ENCODE data around the gene PRKACG. TPM values are rescaled to one million over a fixed set of nuclear protein-coding genes. Genes with fewer than 3 reads are reported as not detected.
A peak's percentile ranks its signal among the peaks of the same experiment; 100 is the strongest.
"Not testable (repeated sequence)": the region's sequence is repeated elsewhere in the genome, so short reads cannot be mapped to it uniquely, and the experiment has no call there.

The PRKACG gene
- total RNA-seq, 1 donor from 2014 or later: not detected

DNA sequence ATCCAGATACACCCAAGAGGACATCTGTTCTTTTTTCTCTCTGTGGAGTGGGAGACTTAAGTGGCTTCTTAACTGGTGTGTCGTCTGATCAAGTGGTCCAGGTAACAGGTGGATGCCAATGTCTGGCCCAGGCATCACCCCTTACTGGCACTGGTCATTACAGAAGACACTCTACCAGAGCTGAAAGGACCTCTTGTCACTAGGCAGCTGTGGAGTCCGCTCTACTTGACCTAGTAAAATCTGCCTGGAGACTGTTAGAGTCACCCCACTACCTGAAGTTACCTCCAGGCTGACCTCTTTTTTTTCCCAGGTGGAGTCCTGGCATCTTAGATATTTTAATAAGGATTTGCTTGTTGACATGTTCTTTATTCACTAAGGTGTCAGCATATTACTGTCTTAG lies 44.2 kb upstream of the PRKACG start:
- Histone ChIP-seq H3K9ac (ENCODE audit: low read length) (no peak overlapping the region), H3K9me3 (ENCODE audit: insufficient read depth, low read depth, low read length) (no peaks in the 10 kb centered on the region), H3K4me3 (ENCODE audit: insufficient read depth, low read depth, low read length) (no peak overlapping the region), H3K27me3 (ENCODE audit: insufficient read depth, low read length) (no peaks in the 10 kb centered on the region), H3K79me2 (ENCODE audit: insufficient read depth, low read length) (no peaks in the 10 kb centered on the region), H3K36me3 (ENCODE audit: insufficient read depth, low read length) (no peaks in the 10 kb centered on the region), H3K4me1 (ENCODE audit: insufficient read depth, low read length) (no peaks in the 10 kb centered on the region), H4K20me1 (ENCODE audit: insufficient read depth, low read length) (no peaks in the 10 kb centered on the region), H3K4me2 (ENCODE audit: low read length) (no peak overlapping the region), H2AFZ (ENCODE audit: low read depth, low read length) (no peak overlapping the region), H3K27ac (ENCODE audit: low read depth, low read length) (no peak overlapping the region)
- DNase-seq (ENCODE audit: low read depth) (no peak), FAIRE-seq (no peak)
- TF ChIP-seq, protein P1, sequence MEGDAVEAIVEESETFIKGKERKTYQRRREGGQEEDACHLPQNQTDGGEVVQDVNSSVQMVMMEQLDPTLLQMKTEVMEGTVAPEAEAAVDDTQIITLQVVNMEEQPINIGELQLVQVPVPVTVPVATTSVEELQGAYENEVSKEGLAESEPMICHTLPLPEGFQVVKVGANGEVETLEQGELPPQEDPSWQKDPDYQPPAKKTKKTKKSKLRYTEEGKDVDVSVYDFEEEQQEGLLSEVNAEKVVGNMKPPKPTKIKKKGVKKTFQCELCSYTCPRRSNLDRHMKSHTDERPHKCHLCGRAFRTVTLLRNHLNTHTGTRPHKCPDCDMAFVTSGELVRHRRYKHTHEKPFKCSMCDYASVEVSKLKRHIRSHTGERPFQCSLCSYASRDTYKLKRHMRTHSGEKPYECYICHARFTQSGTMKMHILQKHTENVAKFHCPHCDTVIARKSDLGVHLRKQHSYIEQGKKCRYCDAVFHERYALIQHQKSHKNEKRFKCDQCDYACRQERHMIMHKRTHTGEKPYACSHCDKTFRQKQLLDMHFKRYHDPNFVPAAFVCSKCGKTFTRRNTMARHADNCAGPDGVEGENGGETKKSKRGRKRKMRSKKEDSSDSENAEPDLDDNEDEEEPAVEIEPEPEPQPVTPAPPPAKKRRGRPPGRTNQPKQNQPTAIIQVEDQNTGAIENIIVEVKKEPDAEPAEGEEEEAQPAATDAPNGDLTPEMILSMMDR (IDR thresholded peaks at IDR 0.05; ENCODE audit: insufficient read depth, low read depth, low read length): no peak
- no peak for TF ChIP-seq EZH2 (IDR thresholded peaks at IDR 0.05; ENCODE audit: insufficient read depth, low read length)
- Mint-ChIP-seq H3K4me3 (ENCODE audit: unreplicated experiment) (no peak overlapping the region), H3K9me3 (ENCODE audit: unreplicated experiment) (no peaks in the 10 kb centered on the region), H3K36me3 (ENCODE audit: low read depth, unreplicated experiment) (peaks cover 11% of the 10 kb centered on the region), H3K27ac (ENCODE audit: unreplicated experiment) (no peak overlapping the region), H3K4me1 (ENCODE audit: low read depth, unreplicated experiment) (peaks cover 2% of the 10 kb centered on the region), H3K27me3 (ENCODE audit: low read depth, unreplicated experiment) (no peaks in the 10 kb centered on the region)

- H3K27me3 ChIP-seq (ENCODE audit: insufficient read depth, low read length): no peaks in the 10 kb centered on the region
- H3K27ac ChIP-seq (ENCODE audit: low read depth, low read length): no peak overlapping the region
- no peak overlapping the region for H3K9ac ChIP-seq (ENCODE audit: low read length)
- Mint-ChIP-seq H3K27ac (ENCODE audit: unreplicated experiment) (no peak overlapping the region), H3K9me3 (ENCODE audit: unreplicated experiment) (no peaks in the 10 kb centered on the region), H3K4me1 (ENCODE audit: low read depth, unreplicated experiment) (peaks cover 2% of the 10 kb centered on the region), H3K27me3 (ENCODE audit: low read depth, unreplicated experiment) (no peaks in the 10 kb centered on the region), H3K4me3 (ENCODE audit: unreplicated experiment) (no peak overlapping the region), H3K36me3 (ENCODE audit: low read depth, unreplicated experiment) (peaks cover 11% of the 10 kb centered on the region)
- FAIRE-seq: no peak
- peak; percentile 33 for DNase-seq (ENCODE audit: low read depth)
- H3K79me2 ChIP-seq (ENCODE audit: insufficient read depth, low read length): no peaks in the 10 kb centered on the region
- no peak overlapping the region for H3K4me2 ChIP-seq (ENCODE audit: low read length)
- no peaks in the 10 kb centered on the region for H3K9me3 ChIP-seq (ENCODE audit: insufficient read depth, low read depth, low read length)
- no peak for TF ChIP-seq EZH2 (IDR thresholded peaks at IDR 0.05; ENCODE audit: insufficient read depth, low read length)
- H3K4me1 ChIP-seq (ENCODE audit: insufficient read depth, low read length): no peaks in the 10 kb centered on the region
- no peaks in the 10 kb centered on the region for H4K20me1 ChIP-seq (ENCODE audit: insufficient read depth, low read length)
- no peak overlapping the region for H2AFZ ChIP-seq (ENCODE audit: low read depth, low read length)
- no peak overlapping the region for H3K4me3 ChIP-seq (ENCODE audit: insufficient read depth, low read depth, low read length)
- no peaks in the 10 kb centered on the region for H3K36me3 ChIP-seq (ENCODE audit: insufficient read depth, low read length)
Measured at GRCh38 chr9:69056191-69056815, 42.4 kb upstream of the PRKACG start.

- Histone ChIP-seq H3K4me1 (ENCODE audit: insufficient read depth, low read length) (no peaks in the 10 kb centered on the region), H3K36me3 (ENCODE audit: insufficient read depth, low read length) (peaks cover 1% of the 10 kb centered on the region), H3K27ac (ENCODE audit: low read depth, low read length) (no peak overlapping the region), H4K20me1 (ENCODE audit: insufficient read depth, low read length) (no peaks in the 10 kb centered on the region), H3K9me3 (ENCODE audit: insufficient read depth, low read depth, low read length) (no peaks in the 10 kb centered on the region), H3K79me2 (ENCODE audit: insufficient read depth, low read length) (no peaks in the 10 kb centered on the region), H3K4me2 (ENCODE audit: low read length) (no peak overlapping the region), H3K4me3 (ENCODE audit: insufficient read depth, low read depth, low read length) (no peak overlapping the region), H2AFZ (ENCODE audit: low read depth, low read length) (no peak overlapping the region), H3K27me3 (ENCODE audit: insufficient read depth, low read length) (no peaks in the 10 kb centered on the region), H3K9ac (ENCODE audit: low read length) (no peak overlapping the region)
- H3K4me3 Mint-ChIP-seq (ENCODE audit: unreplicated experiment): no peak overlapping the region
- TF ChIP-seq EZH2 (IDR thresholded peaks at IDR 0.05; ENCODE audit: insufficient read depth, low read length): no peak
- TF ChIP-seq, protein P1 (IDR thresholded peaks at IDR 0.05; ENCODE audit: insufficient read depth, low read depth, low read length): no peak
- DNase-seq (ENCODE audit: low read depth) (no peak), FAIRE-seq (no peak)
- no peaks in the 10 kb centered on the region for H3K9me3 Mint-ChIP-seq (ENCODE audit: unreplicated experiment)
- no peaks in the 10 kb centered on the region for H3K27me3 Mint-ChIP-seq (ENCODE audit: low read depth, unreplicated experiment)
- peaks cover 10% of the 10 kb centered on the region for H3K36me3 Mint-ChIP-seq (ENCODE audit: low read depth, unreplicated experiment)
- H3K4me1 Mint-ChIP-seq (ENCODE audit: low read depth, unreplicated experiment): peaks cover 2% of the 10 kb centered on the region
- no peak overlapping the region for H3K27ac Mint-ChIP-seq (ENCODE audit: unreplicated experiment)
Measured at GRCh38 chr9:69054989-69055388, 41.1 kb upstream of the PRKACG start.

- not testable (repeated sequence) for H3K4me1 ChIP-seq (ENCODE audit: insufficient read depth, low read length); H3K27ac ChIP-seq (ENCODE audit: low read depth, low read length); H3K4me3 Mint-ChIP-seq (ENCODE audit: unreplicated experiment); H3K4me1 Mint-ChIP-seq (ENCODE audit: low read depth, unreplicated experiment); H3K9ac ChIP-seq (ENCODE audit: low read length); DNase-seq (ENCODE audit: low read depth); H3K27me3 ChIP-seq (ENCODE audit: insufficient read depth, low read length); H3K79me2 ChIP-seq (ENCODE audit: insufficient read depth, low read length); H4K20me1 ChIP-seq (ENCODE audit: insufficient read depth, low read length); H3K27me3 Mint-ChIP-seq (ENCODE audit: low read depth, unreplicated experiment); H3K36me3 Mint-ChIP-seq (ENCODE audit: low read depth, unreplicated experiment); H3K4me2 ChIP-seq (ENCODE audit: low read length); FAIRE-seq; H3K9me3 Mint-ChIP-seq (ENCODE audit: unreplicated experiment); H3K27ac Mint-ChIP-seq (ENCODE audit: unreplicated experiment); H2AFZ ChIP-seq (ENCODE audit: low read depth, low read length); H3K9me3 ChIP-seq (ENCODE audit: insufficient read depth, low read depth, low read length); H3K4me3 ChIP-seq (ENCODE audit: insufficient read depth, low read depth, low read length)
- H3K36me3 ChIP-seq (ENCODE audit: insufficient read depth, low read length): peaks cover 13% of the 10 kb centered on the region
Measured at GRCh38 chr9:69050936-69051335, 37.0 kb upstream of the PRKACG start.
